Nephron progenitor cell (in vitro differentiated cells): Measurements from ENCODE around the gene CPZ.

Source experiments
- DNase-seq: peaks from one replicate; pipeline ENCODE4 v3.0.0; 2021
- H3K27ac Mint-ChIP-seq: 2 replicates; pipeline ENCODE4 v1.8.0; 2021; ENCODE audit warnings: mild to moderate bottlenecking, moderate library complexity, mixed read lengths
- H3K27me3 Mint-ChIP-seq: 2 replicates; pipeline ENCODE4 v1.8.0; 2021; ENCODE audit warnings: mild to moderate bottlenecking, low read depth, mixed read lengths; ENCODE audit not compliant: poor library complexity
- H3K36me3 Mint-ChIP-seq: 2 replicates; pipeline ENCODE4 v1.8.0; 2021; ENCODE audit warnings: low read depth, mixed read lengths
- H3K4me1 Mint-ChIP-seq: 2 replicates; pipeline ENCODE4 v1.8.0; 2021; ENCODE audit warnings: mixed read lengths
- H3K4me3 Mint-ChIP-seq: 2 replicates; pipeline ENCODE4 v1.8.0; 2021; ENCODE audit warnings: mild to moderate bottlenecking, moderate library complexity, mixed read lengths
- H3K9me3 Mint-ChIP-seq: 2 replicates; pipeline ENCODE4 v1.8.0; 2021; ENCODE audit warnings: mild to moderate bottlenecking, moderate library complexity, mixed read lengths
- TF ChIP-seq, protein P1 (sequence below): fragments of 200-600 bp; sonication (generic); IDR thresholded peaks from 2 replicates; pipeline ENCODE4 v1.5.0; 2021; ENCODE audit warnings: antibody characterized with exemption

Gene CPZ

DNA sequence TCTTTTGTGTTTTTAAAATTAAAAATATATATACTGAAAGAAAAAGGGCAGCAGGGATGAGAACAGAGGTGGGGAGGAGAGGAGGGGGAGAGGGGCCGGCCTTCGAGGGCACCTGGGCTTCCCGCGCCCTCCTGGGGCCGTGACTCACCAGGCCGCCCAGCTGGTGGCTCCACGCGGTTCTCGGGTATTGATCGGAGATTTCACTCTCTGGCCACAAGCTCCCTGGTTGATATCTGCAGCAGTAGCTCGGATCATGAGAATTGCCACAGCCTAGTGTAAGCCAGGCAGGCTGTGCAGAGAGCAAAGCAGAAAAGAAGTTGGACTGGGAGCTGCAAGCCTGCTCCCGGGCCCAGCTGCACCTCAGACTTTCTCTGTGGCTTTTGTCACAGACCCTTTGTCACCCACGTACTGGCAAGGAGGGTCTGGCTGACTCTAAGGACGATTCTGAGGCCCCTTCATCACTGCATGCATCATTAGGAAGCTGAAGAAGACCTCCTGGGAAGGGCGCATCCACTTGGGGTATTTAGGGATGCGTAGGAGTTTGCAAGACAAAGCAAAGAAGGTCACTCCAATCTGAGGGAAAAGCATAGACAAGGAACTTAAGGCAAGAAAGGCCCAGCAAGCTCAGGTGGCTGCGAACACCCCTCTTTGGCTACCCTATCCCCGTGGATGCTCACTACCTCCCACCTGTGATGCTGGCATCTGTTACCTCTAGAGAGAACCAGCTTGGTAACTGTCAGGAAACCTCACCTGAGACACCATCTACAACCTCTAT lies 71.7 kb downstream of the CPZ start:
- H3K4me1 Mint-ChIP-seq: no peaks in the 10 kb centered on the region
- H3K27me3 Mint-ChIP-seq: peaks cover 75% of the 10 kb centered on the region
- TF ChIP-seq, protein P1, sequence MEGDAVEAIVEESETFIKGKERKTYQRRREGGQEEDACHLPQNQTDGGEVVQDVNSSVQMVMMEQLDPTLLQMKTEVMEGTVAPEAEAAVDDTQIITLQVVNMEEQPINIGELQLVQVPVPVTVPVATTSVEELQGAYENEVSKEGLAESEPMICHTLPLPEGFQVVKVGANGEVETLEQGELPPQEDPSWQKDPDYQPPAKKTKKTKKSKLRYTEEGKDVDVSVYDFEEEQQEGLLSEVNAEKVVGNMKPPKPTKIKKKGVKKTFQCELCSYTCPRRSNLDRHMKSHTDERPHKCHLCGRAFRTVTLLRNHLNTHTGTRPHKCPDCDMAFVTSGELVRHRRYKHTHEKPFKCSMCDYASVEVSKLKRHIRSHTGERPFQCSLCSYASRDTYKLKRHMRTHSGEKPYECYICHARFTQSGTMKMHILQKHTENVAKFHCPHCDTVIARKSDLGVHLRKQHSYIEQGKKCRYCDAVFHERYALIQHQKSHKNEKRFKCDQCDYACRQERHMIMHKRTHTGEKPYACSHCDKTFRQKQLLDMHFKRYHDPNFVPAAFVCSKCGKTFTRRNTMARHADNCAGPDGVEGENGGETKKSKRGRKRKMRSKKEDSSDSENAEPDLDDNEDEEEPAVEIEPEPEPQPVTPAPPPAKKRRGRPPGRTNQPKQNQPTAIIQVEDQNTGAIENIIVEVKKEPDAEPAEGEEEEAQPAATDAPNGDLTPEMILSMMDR: no peak
- no peaks in the 10 kb centered on the region for H3K36me3 Mint-ChIP-seq
- no peak overlapping the region for H3K4me3 Mint-ChIP-seq
- no peak for DNase-seq
- no peak overlapping the region for H3K27ac Mint-ChIP-seq
- H3K9me3 Mint-ChIP-seq: peaks cover 4% of the 10 kb centered on the region

- H3K36me3 Mint-ChIP-seq: no peaks in the 10 kb centered on the region
- no peak overlapping the region for H3K27ac Mint-ChIP-seq
- no peak overlapping the region for H3K4me3 Mint-ChIP-seq
- TF ChIP-seq, protein P1: no peak
- H3K9me3 Mint-ChIP-seq: peaks cover 4% of the 10 kb centered on the region
- no peak for DNase-seq
- H3K4me1 Mint-ChIP-seq: no peaks in the 10 kb centered on the region
- peaks cover 81% of the 10 kb centered on the region for H3K27me3 Mint-ChIP-seq
Observed at GRCh38 chr4:8664976-8665375, 72.4 kb downstream of the CPZ start.

GRCh38 chr4:8665406-8666360 lies 73.1 kb downstream of the CPZ start:
- H3K27ac Mint-ChIP-seq: no peak overlapping the region
- DNase-seq: no peak
- H3K4me3 Mint-ChIP-seq: no peak overlapping the region
- H3K9me3 Mint-ChIP-seq: peaks cover 4% of the 10 kb centered on the region
- H3K27me3 Mint-ChIP-seq: peaks cover 83% of the 10 kb centered on the region
- no peaks in the 10 kb centered on the region for H3K36me3 Mint-ChIP-seq
- H3K4me1 Mint-ChIP-seq: no peaks in the 10 kb centered on the region
- TF ChIP-seq, protein P1: no peak

- Mint-ChIP-seq H3K4me3 (no peak overlapping the region), H3K27me3 (peaks cover 85% of the 10 kb centered on the region), H3K4me1 (no peaks in the 10 kb centered on the region), H3K36me3 (no peaks in the 10 kb centered on the region), H3K9me3 (peaks cover 4% of the 10 kb centered on the region), H3K27ac (no peak overlapping the region)
- no peak for DNase-seq
- TF ChIP-seq, protein P1: no peak
Observed at GRCh38 chr4:8666581-8666980, 74.0 kb downstream of the CPZ start.
